Measurements from ENCODE around the gene PTRHD1. TPM values are rescaled to one million over a fixed set of nuclear protein-coding genes. Genes with fewer than 3 reads are reported as not detected.
A peak's percentile ranks its signal among the peaks of the same experiment; 100 is the strongest.

Gene PTRHD1
- total RNA-seq, 1 donor from 2014 or later, result 31.1 TPM

DNA sequence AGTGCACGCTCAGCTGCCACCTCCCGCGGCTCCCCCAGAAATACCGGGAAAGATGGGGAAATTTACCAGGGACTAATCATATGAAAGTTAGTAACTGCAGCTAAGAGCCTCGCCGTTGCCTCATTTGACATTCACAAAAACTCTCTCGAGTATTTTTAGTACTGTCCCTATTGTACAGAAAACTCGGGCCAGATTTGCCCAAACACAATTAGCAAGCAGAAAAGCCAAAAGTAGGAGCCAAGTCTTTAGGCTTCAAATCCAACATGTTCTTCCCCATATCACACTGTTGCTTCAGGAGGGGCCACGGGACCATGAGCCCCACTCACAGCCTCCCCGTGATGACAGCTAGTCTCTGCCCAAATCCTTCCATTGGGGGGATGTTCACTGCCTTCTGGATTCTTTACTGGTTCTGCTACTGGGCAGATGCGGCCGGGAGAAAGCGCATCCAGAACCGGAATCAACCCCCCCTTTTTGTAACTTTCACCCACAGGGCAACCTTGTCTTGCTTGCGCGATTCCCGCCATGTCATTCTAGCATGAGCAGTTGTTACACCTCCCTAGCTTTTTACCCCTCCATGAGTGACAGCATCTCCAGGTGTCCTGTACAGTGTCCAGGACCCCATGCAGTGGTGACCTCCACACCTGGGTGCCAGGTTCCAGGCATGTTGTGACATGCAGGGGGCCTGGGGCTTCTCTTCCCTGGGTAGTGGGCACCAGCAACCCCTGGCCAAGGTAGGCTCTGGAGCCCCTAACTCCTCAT lies 35.2 kb upstream of the PTRHD1 start:
- Mint-ChIP-seq H3K27ac (ENCODE audit: unreplicated experiment) (no peak overlapping the region), H3K4me1 (ENCODE audit: unreplicated experiment) (peaks cover 24% of the 10 kb centered on the region)
- TF ChIP-seq, protein P1, sequence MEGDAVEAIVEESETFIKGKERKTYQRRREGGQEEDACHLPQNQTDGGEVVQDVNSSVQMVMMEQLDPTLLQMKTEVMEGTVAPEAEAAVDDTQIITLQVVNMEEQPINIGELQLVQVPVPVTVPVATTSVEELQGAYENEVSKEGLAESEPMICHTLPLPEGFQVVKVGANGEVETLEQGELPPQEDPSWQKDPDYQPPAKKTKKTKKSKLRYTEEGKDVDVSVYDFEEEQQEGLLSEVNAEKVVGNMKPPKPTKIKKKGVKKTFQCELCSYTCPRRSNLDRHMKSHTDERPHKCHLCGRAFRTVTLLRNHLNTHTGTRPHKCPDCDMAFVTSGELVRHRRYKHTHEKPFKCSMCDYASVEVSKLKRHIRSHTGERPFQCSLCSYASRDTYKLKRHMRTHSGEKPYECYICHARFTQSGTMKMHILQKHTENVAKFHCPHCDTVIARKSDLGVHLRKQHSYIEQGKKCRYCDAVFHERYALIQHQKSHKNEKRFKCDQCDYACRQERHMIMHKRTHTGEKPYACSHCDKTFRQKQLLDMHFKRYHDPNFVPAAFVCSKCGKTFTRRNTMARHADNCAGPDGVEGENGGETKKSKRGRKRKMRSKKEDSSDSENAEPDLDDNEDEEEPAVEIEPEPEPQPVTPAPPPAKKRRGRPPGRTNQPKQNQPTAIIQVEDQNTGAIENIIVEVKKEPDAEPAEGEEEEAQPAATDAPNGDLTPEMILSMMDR (IDR thresholded peaks at IDR 0.05), result no peak

DNA sequence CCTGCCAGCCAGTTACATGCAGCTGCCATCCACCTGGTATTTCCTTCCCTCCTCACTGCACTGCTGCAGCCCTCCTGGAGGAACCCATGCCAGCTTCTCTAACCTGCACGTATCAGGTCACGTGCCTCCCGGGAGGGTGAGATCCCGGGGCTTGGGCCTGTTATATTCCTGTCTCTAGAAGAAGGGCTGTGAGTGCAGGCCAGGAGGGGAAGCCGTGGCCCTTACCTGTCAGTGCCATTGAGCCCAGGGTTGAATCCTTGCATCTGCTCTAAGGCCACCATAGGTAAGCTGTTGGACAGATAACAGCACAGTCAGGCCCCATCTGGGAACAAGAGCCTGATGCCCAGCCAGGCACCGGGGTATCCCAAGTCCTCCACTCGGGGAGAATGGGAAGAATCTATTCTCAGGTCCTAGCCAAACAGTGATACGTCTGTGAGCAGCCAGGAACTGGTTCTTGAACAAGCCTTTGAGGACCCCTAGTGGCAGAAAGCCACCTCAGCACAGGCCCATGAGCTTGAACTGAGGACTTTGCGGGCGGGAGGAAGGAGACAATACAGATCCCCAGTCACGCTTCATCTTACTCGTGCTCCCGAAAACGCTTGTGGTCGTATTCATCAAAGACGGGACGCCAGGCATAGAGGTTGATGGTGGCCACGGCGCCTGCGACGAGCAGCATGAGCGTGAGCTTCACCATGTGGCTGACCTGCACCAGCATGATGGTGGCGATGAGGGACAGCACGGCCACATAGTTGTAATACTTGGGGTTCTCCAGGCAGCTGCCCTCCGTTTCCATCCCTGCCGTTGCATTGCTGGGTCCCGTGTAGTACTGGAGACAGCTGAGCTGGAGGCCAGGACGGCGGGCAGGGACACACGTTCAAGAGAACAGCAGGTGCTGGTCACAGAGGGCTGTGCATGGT lies 34.4 kb upstream of the PTRHD1 start:
- H3K27ac Mint-ChIP-seq (ENCODE audit: unreplicated experiment), result peak overlapping the region; percentile 57
- no peaks in the 10 kb centered on the region for H3K27me3 Mint-ChIP-seq (ENCODE audit: unreplicated experiment)
- no peaks in the 10 kb centered on the region for H3K9me3 Mint-ChIP-seq (ENCODE audit: unreplicated experiment)
- peaks cover 17% of the 10 kb centered on the region for H3K4me1 Mint-ChIP-seq (ENCODE audit: unreplicated experiment)
- peak; percentile 89 for DNase-seq (ENCODE audit: extremely low spot score, unreplicated experiment)
- no peak overlapping the region for H3K4me3 Mint-ChIP-seq (ENCODE audit: unreplicated experiment)
- H3K36me3 Mint-ChIP-seq (ENCODE audit: unreplicated experiment), result peaks cover 10% of the 10 kb centered on the region
- TF ChIP-seq, protein P1 (IDR thresholded peaks at IDR 0.05), result peak; percentile 91

More for the DNA sequence above, 35.2 kb upstream of the PTRHD1 start:
- no peak for DNase-seq (ENCODE audit: extremely low spot score, unreplicated experiment)
- Mint-ChIP-seq H3K27me3 (ENCODE audit: unreplicated experiment) (no peaks in the 10 kb centered on the region), H3K36me3 (ENCODE audit: unreplicated experiment) (peaks cover 7% of the 10 kb centered on the region), H3K4me3 (ENCODE audit: unreplicated experiment) (no peak overlapping the region), H3K9me3 (ENCODE audit: unreplicated experiment) (no peaks in the 10 kb centered on the region)

DNA sequence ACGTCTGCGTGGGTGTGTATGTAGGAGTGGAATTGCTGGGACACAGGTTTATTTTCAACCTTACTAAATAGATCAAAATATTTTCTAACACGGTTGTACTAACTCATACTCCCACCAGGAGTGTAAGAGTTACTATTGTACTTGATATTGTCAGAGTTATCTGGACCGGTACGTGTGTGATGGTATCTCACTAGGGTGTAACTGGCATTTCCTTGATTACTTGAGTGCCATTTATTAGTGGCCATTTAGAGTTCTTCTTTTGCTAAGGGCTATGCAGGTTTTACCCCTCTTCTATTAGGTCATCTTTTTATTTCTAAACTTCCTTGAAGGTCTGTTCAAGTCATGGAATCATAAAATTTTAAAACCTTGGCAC lies 33.6 kb upstream of the PTRHD1 start:
- Mint-ChIP-seq H3K4me1 (ENCODE audit: unreplicated experiment) (peaks cover 19% of the 10 kb centered on the region), H3K36me3 (ENCODE audit: unreplicated experiment) (peaks cover 15% of the 10 kb centered on the region), H3K27ac (ENCODE audit: unreplicated experiment) (no peak overlapping the region), H3K9me3 (ENCODE audit: unreplicated experiment) (no peaks in the 10 kb centered on the region), H3K4me3 (ENCODE audit: unreplicated experiment) (no peak overlapping the region), H3K27me3 (ENCODE audit: unreplicated experiment) (no peaks in the 10 kb centered on the region)
- TF ChIP-seq, protein P1 (IDR thresholded peaks at IDR 0.05), result no peak
- DNase-seq (ENCODE audit: extremely low spot score, unreplicated experiment), result no peak

DNA sequence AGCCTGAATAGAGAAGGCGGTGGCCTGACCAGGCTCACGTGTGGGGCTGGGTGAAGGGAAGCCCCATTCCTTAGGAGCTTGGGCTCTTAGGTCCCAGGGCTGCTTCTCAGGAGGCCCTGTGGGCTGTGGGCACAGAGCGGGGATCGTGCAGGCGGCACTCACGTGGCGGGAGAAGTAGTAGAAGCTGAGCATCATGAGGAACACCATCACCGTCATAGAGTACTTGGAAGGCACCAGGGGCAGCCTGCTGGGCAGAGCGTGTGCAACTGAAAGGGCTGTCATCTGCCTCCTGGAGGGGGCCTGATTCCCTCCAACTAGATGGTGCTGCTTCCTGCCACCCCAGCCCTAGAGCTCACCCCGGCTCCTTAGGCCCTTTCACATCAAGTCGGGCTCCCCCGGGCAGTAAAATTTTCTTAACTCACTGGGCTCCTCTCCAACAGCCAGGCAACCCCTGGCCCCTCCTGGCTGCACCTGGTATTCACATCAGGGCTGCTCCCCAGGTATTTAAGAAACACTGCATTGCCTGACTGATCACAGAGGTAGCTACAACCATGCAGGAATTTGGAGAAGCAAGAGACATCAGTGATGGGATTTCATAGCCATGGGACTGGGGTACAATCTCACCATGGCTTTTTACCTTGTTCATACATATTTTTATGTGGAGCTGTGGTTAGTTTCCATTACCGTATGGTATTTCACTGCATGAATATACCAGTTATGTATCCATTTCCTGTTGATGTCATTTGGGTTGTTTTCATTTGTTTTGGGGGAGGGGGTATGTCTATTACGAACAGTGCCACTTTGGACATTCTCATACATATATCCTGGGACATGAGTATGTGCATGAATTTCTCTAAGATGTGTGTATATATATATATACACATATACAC lies 32.9 kb upstream of the PTRHD1 start:
- Mint-ChIP-seq H3K4me1 (ENCODE audit: unreplicated experiment) (peaks cover 23% of the 10 kb centered on the region), H3K36me3 (ENCODE audit: unreplicated experiment) (peaks cover 19% of the 10 kb centered on the region), H3K27ac (ENCODE audit: unreplicated experiment) (no peak overlapping the region), H3K4me3 (ENCODE audit: unreplicated experiment) (no peak overlapping the region), H3K9me3 (ENCODE audit: unreplicated experiment) (no peaks in the 10 kb centered on the region), H3K27me3 (ENCODE audit: unreplicated experiment) (no peaks in the 10 kb centered on the region)
- TF ChIP-seq, protein P1 (IDR thresholded peaks at IDR 0.05), result no peak
- peak; percentile 70 for DNase-seq (ENCODE audit: extremely low spot score, unreplicated experiment)
